PC-3 (cell line): ENCODE measurements around the gene TMA7.

Experiments
- EZH2 ChIP-seq: fragments of 300-600 bp; sonication (generic); IDR thresholded peaks from one replicate; pipeline ENCODE4 v1.6.1; 2017; ENCODE audit warnings: antibody characterized with exemption, mild to moderate bottlenecking, low read length; ENCODE audit not compliant: unreplicated experiment
- EZH2phosphoT487 ChIP-seq: fragments of 300-600 bp; sonication (generic); IDR thresholded peaks from 2 replicates; pipeline ENCODE4 v1.6.1; 2018; ENCODE audit warnings: mild to moderate bottlenecking, antibody characterized with exemption, low read length, borderline replicate concordance
- TF ChIP-seq, protein P1 (sequence below): fragments of 300-600 bp; sonication (generic); conservative IDR thresholded peaks from 2 replicates; pipeline ENCODE4 v1.5.1; 2017; ENCODE audit warnings: antibody characterized with exemption, low read depth, mild to moderate bottlenecking, low read length

DNA sequence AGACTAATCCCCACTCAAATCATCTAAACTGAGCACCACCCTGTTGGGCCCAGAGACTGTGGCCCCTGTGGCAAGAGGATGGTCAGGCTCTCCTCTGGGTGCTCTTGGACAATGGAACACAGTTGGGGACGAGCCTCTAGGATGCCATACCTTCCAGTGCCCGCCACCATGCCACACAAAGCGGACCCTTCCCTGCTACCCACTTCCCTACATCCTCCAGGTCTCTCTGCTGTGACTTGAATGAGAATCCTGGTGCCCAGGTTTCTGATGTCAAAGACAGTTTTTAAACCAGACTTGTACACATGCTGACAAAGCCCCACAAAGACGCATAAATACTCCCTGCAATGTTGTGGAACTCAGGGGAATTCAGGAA is 4.8 kb upstream of the TMA7 start:
- TF ChIP-seq, protein P1, sequence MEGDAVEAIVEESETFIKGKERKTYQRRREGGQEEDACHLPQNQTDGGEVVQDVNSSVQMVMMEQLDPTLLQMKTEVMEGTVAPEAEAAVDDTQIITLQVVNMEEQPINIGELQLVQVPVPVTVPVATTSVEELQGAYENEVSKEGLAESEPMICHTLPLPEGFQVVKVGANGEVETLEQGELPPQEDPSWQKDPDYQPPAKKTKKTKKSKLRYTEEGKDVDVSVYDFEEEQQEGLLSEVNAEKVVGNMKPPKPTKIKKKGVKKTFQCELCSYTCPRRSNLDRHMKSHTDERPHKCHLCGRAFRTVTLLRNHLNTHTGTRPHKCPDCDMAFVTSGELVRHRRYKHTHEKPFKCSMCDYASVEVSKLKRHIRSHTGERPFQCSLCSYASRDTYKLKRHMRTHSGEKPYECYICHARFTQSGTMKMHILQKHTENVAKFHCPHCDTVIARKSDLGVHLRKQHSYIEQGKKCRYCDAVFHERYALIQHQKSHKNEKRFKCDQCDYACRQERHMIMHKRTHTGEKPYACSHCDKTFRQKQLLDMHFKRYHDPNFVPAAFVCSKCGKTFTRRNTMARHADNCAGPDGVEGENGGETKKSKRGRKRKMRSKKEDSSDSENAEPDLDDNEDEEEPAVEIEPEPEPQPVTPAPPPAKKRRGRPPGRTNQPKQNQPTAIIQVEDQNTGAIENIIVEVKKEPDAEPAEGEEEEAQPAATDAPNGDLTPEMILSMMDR = no peak
- TF ChIP-seq EZH2phosphoT487 (no peak), EZH2 (no peak)
